NB4 (cell line): ENCODE data around the gene KLHL13.
A peak's percentile ranks its signal among the peaks of the same experiment; 100 is the strongest.

Source experiments
- DNase-seq: peaks from one replicate; pipeline ENCODE4 v3.0.0; 2010; ENCODE audit warnings: low read depth
- H3K4me3 ChIP-seq: one replicate; pipeline ENCODE4 v1.5.1; 2011; ENCODE audit warnings: mild to moderate bottlenecking, low read depth, low read length, moderate library complexity
- MYC ChIP-seq: IDR thresholded peaks from 2 replicates; pipeline ENCODE4 v1.6.1; 2011; ENCODE audit warnings: low read depth, low read length
- POLR2A ChIP-seq: IDR thresholded peaks from 2 replicates; pipeline ENCODE4 v1.6.1; 2011; ENCODE audit warnings: mild to moderate bottlenecking; ENCODE audit not compliant: insufficient read length; ENCODE audit errors: extremely low read depth
- TF ChIP-seq, protein P1 (sequence below): IDR thresholded peaks from one replicate; pipeline ENCODE4 v1.5.1; 2012; ENCODE audit warnings: low read depth, low read length
- TF ChIP-seq, protein P2 (sequence below): IDR thresholded peaks from 2 replicates; pipeline ENCODE4 v1.6.1; 2011; ENCODE audit warnings: low read depth, low read length

KLHL13 gene

DNA sequence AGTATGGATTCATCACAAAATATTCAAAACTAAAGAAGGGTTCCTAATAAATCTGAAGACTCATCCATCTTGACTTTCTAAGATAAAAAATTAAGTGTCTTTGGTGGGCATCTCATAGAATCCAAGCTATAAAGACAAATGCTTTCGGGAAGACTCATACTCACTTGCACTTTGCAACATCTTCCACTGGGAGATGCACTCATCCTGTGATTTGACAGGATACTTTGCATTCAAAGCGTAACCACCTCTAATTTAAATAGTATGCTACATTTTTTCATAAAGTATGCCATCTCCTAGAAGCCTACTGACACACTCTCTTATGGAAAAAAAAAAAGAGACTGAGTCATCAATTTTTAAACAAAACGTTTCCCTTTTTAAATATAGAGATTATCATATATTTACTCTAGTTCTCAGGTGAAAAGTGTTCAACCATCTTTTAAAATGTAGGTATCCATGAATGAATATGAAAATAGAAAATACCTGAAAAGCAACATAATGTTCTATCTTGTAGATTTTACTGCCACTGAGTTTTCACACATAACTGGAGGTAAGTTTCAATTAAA is 119.6 kb downstream of the KLHL13 start:
- no peak overlapping the region for H3K4me3 ChIP-seq
- TF ChIP-seq POLR2A, result no peak
- TF ChIP-seq, protein P1, sequence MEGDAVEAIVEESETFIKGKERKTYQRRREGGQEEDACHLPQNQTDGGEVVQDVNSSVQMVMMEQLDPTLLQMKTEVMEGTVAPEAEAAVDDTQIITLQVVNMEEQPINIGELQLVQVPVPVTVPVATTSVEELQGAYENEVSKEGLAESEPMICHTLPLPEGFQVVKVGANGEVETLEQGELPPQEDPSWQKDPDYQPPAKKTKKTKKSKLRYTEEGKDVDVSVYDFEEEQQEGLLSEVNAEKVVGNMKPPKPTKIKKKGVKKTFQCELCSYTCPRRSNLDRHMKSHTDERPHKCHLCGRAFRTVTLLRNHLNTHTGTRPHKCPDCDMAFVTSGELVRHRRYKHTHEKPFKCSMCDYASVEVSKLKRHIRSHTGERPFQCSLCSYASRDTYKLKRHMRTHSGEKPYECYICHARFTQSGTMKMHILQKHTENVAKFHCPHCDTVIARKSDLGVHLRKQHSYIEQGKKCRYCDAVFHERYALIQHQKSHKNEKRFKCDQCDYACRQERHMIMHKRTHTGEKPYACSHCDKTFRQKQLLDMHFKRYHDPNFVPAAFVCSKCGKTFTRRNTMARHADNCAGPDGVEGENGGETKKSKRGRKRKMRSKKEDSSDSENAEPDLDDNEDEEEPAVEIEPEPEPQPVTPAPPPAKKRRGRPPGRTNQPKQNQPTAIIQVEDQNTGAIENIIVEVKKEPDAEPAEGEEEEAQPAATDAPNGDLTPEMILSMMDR, result peak; percentile 15
- DNase-seq, result peak; percentile 3

DNA sequence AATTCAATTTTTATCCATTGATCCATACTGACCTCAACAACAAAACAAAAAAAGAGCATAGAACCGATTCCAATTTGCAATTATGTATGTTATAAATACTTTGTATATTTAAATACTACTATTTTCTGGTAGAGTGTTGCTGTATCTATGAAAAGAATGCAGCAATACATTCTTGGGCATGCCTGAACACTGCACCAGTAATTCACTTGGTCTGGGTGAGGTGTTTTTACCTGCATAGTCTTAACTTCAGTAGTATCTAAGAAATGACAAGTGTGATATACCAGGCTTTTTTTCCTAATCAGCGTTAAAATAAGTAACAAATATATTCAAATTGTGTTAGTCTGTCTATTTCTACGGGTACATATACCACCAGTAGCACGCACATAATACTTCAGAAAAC is 120.2 kb downstream of the KLHL13 start:
- TF ChIP-seq POLR2A (no peak), MYC (no peak)
- TF ChIP-seq, protein P1, result no peak
- TF ChIP-seq, protein P2, sequence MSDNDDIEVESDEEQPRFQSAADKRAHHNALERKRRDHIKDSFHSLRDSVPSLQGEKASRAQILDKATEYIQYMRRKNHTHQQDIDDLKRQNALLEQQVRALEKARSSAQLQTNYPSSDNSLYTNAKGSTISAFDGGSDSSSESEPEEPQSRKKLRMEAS, result no peak
- DNase-seq, result no peak
- H3K4me3 ChIP-seq, result no peak overlapping the region

DNA sequence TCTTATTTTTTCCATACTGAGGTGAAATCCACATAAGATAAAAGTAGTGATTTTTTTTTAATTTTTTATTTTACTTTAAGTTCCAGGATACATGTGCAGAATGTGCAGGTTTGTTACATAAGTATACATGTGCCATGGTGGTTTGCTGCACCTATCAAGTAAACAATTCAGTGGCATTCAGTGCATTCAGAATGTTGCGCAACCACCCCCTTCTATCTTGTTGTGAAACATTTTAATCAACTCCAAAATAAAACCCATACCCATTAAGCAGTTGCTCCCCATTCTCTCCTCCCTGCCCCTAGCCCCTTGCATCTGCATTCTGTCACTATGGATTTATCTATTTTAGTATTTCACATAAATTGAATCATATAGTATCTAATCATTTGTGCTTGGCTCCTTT is 121.2 kb downstream of the KLHL13 start:
- TF ChIP-seq, protein P2, result no peak
- TF ChIP-seq POLR2A (no peak), MYC (no peak)
- H3K4me3 ChIP-seq, result no peak overlapping the region
- no peak for DNase-seq

DNA sequence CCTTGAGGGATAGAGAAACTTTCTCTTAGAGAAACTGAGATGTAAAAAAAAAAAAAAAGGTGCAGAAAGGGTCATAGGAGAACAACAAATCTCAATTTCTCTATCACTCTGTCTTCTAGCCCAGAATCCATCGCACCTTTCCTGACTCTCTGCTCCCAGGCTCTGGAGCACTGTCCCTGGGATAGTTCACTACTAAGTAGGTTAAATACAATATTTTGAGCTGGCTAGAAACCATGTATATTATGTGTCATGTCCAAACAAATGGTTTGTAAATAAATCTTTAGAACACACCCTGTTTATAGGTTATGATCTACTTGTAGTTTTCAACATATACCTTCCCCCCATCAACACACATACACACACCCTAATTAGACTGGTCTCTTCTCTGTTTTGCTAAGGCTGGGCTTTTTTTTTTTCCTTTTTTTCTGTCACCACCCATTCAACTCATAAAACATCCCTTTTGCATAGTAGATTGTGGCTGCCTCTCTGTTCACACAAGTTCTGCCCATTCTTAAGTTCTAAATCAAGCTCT is 124.4 kb downstream of the KLHL13 start:
- H3K4me3 ChIP-seq, result no peak overlapping the region
- no peak for DNase-seq
- TF ChIP-seq POLR2A (no peak), MYC (no peak)
- TF ChIP-seq, protein P1, result no peak
- TF ChIP-seq, protein P2, result no peak

DNA sequence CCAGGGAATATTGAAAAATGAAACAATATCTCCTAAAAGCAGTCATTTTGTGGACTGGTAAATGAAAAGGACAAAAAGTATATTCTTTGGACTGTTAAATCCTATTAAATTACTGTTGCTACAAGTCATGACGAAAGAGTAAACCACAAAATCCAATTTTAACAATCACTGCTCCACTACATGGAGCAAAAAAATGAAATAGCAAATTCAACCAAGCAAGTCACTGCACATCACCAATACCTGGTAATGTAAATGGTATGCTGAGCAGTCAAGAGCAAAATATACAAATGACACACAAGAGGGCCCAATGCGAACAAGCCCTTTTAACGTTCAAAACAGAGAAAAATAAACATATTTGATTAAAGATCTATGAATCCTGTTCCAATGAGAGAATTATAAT is 126.2 kb downstream of the KLHL13 start:
- TF ChIP-seq MYC, result no peak
- no peak overlapping the region for H3K4me3 ChIP-seq
- DNase-seq, result no peak

DNA sequence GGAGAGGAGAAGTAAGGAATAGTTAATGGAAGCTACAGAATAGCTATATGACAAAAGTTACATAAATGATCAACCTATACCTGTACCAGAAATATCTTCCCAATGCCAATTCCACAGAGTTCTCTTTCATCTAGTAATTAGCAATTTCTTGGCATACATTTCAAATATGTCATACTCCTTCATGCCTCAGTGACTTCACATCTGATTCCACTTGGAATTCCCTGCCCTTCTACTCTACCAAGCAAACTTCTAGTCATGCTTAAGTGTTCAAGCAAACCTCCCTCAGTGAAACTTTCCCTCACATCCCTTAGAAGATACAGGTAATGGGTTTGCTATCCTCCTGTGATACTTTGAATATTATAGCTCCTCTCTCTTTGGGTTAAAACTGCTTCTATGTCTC is 127.1 kb downstream of the KLHL13 start:
- TF ChIP-seq, protein P1, result no peak
- TF ChIP-seq MYC (no peak), POLR2A (no peak)
- TF ChIP-seq, protein P2, result no peak
- no peak for DNase-seq
- H3K4me3 ChIP-seq, result no peak overlapping the region

DNA sequence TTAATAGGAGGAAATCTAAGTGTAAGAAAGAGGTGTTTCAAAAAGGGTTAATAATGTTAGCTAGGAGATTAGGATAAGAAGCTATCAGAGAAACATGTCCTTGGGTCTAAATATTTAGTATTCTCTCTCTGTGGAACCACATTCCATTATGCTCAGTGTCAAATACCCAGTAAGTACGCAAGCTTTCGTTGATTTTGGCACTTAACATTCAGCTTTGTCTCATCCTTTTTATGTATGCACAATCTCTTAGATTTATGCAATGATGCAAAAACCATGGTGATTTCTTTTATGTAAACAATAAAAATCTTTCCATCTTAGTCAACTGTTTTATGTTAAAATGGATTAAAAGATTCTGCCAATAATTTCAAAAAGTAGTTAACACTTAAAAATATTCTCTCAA is 129.2 kb downstream of the KLHL13 start:
- no peak for DNase-seq
- no peak overlapping the region for H3K4me3 ChIP-seq
- TF ChIP-seq, protein P2, result no peak
- TF ChIP-seq MYC (no peak), POLR2A (no peak)
- TF ChIP-seq, protein P1, result no peak
